Measurements from ENCODE around the gene SPNS2.

The SPNS2 gene

GRCh38 chr17:4504188-4504587 is 5.5 kb downstream of the SPNS2 start:
- DNase-seq: no peak

- no peak for DNase-seq
Measured at GRCh38 chr17:4505187-4505586, 6.5 kb downstream of the SPNS2 start.

GRCh38 chr17:4506175-4506813 is 7.6 kb downstream of the SPNS2 start:
- DNase-seq: peak; percentile 82

DNA sequence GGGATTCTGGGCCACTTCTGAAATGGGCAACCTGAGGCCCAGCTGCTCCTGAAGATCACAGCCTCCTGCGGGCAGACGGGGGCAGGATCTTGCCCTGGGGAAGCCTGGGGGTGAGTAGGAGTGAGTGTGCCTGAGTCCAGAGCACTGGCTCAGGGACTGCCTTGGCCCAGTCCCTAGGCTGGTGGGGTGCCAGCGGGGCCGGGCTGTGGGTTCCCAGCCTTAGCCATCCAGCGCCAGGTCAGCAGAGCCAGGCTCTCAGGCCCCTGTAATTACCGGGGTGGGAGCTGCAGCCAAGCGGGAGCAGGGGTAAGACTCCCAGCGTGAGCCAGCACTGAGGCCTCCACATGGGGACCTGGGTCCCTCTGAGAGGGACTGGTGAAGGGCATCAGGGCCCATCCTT is 8.2 kb downstream of the SPNS2 start:
- DNase-seq: peak; percentile 84

- DNase-seq: no peak
Measured at GRCh38 chr17:4507361-4508111, 8.9 kb downstream of the SPNS2 start.

DNA sequence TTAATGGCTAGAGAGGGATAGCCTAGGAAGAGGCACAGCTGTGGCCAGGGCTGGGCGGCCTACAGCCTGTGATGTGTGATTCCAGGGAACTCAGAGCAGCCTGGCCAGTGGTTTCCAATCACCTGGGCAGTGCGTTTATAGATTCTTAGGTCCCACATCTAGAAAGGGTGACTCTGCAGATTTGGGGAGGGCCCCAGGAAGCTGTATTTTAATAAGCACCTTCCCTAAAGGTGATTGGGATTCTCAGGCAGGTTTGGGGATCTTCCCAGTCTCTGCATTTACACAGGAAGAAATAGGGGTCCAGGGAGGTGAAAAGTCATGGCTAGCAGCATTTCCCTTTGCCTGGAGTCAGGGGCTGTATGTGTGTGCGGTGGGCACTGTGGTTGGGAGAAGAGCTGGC is 9.5 kb downstream of the SPNS2 start:
- no peak for DNase-seq

GRCh38 chr17:4509401-4509800 is 10.7 kb downstream of the SPNS2 start:
- no peak for DNase-seq

GRCh38 chr17:4509923-4510617 is 11.4 kb downstream of the SPNS2 start:
- DNase-seq: peak; percentile 85

DNA sequence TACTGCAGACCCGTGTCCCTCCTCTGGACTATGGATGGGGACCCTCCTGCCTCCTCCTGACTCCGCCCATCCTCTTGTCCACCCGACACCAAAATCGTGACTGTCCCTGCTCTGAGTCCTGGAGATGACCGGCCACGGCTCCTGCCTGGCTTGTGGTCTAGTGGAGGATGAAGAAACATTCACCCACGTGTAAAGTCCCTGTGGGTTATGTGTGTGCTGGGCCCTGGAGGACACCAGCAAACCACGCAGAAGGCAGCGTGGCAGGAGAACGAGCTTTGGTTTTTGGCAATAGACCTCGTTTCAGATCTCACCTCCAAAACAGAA is 11.9 kb downstream of the SPNS2 start:
- no peak for DNase-seq

DNA sequence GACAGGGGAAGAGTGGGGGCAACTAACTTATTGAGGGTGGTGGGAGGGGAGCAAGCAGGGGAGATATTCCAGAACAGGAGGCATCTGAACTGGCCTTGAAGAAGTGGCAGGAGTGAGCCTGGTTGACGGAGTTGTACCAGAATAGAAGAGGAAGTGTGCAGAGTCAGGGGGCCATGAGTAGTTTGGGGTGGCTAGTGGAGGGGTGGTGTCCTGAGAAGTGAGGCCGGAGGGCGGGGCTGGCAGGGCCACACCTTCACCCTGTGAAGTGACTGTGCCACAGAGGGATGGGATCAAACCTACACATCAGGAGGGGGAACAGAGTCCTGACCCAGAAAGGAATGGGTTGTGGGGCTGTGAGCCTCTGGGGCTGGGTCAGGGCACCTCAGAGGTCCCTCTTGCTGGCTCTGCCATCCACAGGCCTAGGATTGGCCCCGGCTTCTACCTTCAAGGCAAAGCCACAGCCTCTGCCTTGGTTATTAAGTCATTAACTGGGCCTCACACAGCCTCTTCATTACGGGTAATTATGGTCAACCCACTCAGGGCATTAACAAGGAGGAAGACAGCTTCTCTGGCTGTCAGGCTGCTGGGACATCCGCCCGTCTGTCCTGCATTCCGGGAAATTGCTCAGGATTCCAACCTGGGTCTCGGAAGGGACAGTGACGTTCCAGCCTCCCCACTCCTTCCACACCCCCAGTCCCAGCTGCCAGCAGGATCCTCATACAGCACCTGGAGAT is 12.7 kb downstream of the SPNS2 start:
- DNase-seq: no peak

- DNase-seq: no peak
Measured at GRCh38 chr17:4512156-4513112, 13.8 kb downstream of the SPNS2 start.

- no peak for DNase-seq
Measured at GRCh38 chr17:4513113-4514032, 14.7 kb downstream of the SPNS2 start.

DNA sequence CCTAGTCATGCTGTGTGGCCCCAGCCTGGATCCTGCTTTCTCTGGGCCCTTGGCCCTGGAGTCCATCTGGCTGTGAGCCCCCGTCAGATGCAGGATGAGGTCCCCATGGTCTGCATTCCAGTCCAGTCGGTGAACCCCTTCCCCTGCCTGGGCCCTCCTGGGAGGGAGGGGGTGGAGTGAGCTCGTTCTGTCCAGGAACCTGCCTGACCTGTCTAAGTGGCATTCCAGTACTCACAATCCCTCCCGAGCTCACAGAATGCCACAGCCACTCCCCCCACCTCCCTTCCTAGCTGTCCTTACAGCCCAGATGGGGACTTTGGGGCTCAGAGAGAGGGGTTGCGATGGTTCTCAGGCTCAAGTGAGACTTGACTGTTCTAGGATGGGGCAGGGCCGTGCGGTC is 15.5 kb downstream of the SPNS2 start:
- DNase-seq: no peak

GRCh38 chr17:4514779-4515178 is 16.1 kb downstream of the SPNS2 start:
- no peak for DNase-seq

DNA sequence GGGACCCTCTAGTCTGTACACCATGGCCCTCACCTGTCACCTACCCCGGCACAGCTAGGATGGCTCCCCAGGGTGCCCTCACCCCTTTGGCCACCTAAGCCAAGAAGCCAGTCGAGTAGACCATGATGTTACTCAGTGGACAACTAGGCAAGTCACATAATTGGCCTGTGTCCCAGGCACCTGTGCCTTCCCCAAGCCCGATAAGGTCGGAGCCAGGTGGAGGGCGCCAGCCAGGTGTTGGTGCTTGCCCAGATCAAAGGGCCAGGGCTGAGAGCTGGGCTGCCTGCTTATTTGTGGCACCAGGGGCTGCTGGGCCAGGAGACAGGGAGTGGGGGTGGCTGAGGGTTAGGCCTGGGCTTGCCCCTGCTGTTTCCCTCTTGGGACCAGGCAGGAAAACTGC is 16.8 kb downstream of the SPNS2 start:
- DNase-seq: no peak

- DNase-seq: no peak
Measured at GRCh38 chr17:4516735-4517134, 18.1 kb downstream of the SPNS2 start.

DNA sequence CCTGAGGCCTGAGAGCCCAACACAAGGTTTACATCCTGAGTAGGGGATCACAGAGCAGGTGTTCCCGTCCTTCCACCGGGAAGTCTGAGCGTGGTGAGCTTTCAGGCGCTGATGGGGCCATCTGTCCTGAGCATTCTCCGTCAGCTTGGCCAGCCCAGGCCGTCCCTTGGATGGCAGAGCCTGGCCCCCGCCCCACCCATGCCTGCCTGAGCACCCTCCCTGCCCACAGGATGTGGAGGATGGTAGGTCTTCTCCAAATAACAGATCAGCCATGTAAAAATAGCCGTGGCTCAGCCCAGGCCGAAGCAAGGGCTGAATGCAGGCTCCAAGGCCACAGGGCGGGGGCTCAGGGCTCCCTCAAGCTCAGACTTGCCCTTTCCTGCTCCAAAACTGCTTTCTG is 20.2 kb downstream of the SPNS2 start:
- no peak for DNase-seq

GRCh38 chr17:4519361-4519788 is 20.7 kb downstream of the SPNS2 start:
- DNase-seq: peak; percentile 71

DNA sequence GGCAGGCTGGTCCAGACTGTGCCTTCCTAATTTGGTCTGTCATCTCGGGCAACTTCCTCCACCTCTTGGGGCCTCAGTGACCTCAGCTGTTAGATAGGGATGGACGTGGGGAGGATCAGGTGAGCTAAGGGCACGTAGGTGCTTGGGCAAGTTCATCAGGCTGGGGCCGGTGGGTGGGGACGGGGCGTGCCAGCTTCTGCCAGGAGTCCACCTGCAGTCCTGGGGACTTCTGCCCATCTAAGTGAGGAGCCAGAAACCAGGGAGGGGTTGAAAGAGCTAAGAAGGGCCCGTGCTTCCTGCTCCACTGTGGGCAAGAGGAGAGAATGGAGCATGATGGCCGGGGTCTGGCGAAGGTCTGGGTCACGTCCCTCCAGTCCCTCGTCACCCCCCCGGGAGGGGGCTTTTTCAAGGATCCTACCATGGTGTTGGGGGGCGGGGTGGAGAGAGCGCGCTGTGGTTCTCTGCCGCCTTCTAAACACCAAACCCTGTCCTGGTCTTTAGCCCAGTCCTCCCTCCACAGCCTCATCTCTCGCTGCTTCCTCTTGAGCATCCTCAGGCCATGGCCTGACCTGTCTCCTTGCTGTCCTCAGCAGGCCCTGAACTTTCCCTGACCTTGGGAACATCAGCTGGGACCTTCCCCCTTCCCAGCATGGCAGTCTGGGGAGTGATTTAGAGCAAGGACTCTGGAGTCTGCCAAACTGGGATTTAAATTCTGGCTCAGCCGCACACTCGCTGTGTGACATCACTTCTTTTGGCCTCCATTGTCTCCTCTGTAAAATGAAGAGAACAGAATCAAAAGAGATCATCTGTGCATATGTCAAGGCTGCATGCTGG is 21.6 kb downstream of the SPNS2 start:
- DNase-seq: no peak

DNA sequence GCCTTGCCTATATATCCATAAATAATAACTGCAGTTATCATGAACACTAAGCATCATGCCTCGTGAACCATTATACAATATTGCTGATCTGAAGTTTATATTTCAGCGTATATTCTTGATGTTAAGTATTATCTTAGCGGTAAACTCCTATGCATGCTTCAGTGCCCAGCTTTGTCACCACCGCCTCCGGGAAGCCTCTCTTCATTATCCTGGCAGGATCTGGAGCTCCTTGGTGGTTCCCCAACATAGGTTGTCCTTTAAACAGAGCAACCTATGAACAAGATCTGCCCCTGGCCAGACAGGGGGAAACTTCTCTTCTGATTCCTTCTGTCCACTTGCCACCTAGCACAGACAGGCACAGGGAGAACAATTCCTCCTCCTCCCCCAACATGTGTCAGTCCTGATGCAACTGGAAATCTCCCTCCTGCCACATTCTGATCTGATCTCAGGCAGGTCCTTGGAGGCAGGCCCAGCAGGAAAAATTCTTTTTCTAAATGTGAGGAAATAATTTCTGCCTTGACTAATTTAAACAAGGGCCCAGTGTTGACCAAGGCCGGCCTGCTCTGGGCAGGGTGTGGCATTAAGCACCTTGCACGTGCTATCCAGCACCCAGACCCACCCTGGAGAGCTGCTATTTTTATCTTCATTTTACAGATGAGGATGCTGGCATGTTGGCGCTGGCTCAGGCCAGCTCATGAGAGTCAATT is 22.4 kb downstream of the SPNS2 start:
- no peak for DNase-seq
